HepG2 (cell line): ENCODE measurements around the gene SEPTIN2. TPM values are rescaled to one million over a fixed set of nuclear protein-coding genes. Genes with fewer than 3 reads are reported as not detected.
A peak's percentile ranks its signal among the peaks of the same experiment; 100 is the strongest.

Experiments
- DRAP1 ChIP-seq: IDR thresholded peaks from 2 replicates; pipeline ENCODE4 v1.6.1; 2016; ENCODE audit warnings: missing genetic modification reagents, missing compliant biosample characterization
- FOXC1 ChIP-seq: sonication (generic); formaldehyde crosslinking; IDR thresholded peaks from 2 replicates; pipeline ENCODE4 v1.8.0; 2022; ENCODE audit warnings: mild to moderate bottlenecking, missing genetic modification reagents, borderline replicate concordance
- GPBP1L1 ChIP-seq: sonication (generic); formaldehyde crosslinking; IDR thresholded peaks from 2 replicates; pipeline ENCODE4 v1.5.0; 2020; ENCODE audit warnings: mild to moderate bottlenecking, missing genetic modification reagents
- HOXA5 ChIP-seq: sonication (generic); formaldehyde crosslinking; IDR thresholded peaks from 2 replicates; pipeline ENCODE4 v1.4.0; 2020; ENCODE audit warnings: missing genetic modification reagents
- IRX3 ChIP-seq: sonication (generic); formaldehyde crosslinking; IDR thresholded peaks from 2 replicates; pipeline ENCODE4 v1.8.1; 2023; ENCODE audit warnings: mild to moderate bottlenecking, low read depth, missing genetic modification reagents, borderline replicate concordance
- MED1 ChIP-seq: sonication (generic); formaldehyde crosslinking; IDR thresholded peaks from 2 replicates; pipeline ENCODE4 v1.4.0; 2020; ENCODE audit warnings: missing genetic modification reagents
- MYC ChIP-seq: sonication (generic); formaldehyde crosslinking; IDR thresholded peaks from 2 replicates; pipeline ENCODE4 v1.9.0; 2021; ENCODE audit warnings: missing genetic modification reagents, borderline replicate concordance
- NFYB ChIP-seq: sonication (generic); formaldehyde crosslinking; IDR thresholded peaks from 2 replicates; pipeline ENCODE4 v1.4.0; 2020; ENCODE audit warnings: missing genetic modification reagents
- TCF12 ChIP-seq, 2 experiments: fragments of 450-650 bp in 1 of 2; sonication (generic) in 1 of 2; formaldehyde crosslinking in 1 of 2; IDR thresholded peaks; 2 replicates each; pipeline versions ENCODE4 v1.6.1 to v1.8.0; 2017 to 2022; ENCODE audit warnings: antibody characterized with exemption in 1 of 2, mild to moderate bottlenecking in 1 of 2, missing genetic modification reagents in 1 of 2, moderate library complexity in 1 of 2
- ZBTB34 ChIP-seq: sonication (generic); formaldehyde crosslinking; IDR thresholded peaks from 2 replicates; pipeline ENCODE4 v1.8.0; 2022; ENCODE audit warnings: mild to moderate bottlenecking, missing genetic modification reagents
- ZBTB4 ChIP-seq: sonication (generic); formaldehyde crosslinking; IDR thresholded peaks from 2 replicates; pipeline ENCODE4 v1.4.0; 2020; ENCODE audit warnings: missing genetic modification reagents, mild to moderate bottlenecking, borderline replicate concordance
- ZNF503 ChIP-seq: sonication (generic); formaldehyde crosslinking; IDR thresholded peaks from 2 replicates; pipeline ENCODE4 v1.4.0; 2020; ENCODE audit warnings: missing genetic modification reagents
- ZNF784 ChIP-seq: sonication (generic); formaldehyde crosslinking; IDR thresholded peaks from 2 replicates; pipeline ENCODE4 v1.5.1; 2020; ENCODE audit warnings: missing genetic modification reagents, mild to moderate bottlenecking, borderline replicate concordance
- ZSCAN5A ChIP-seq: sonication (generic); formaldehyde crosslinking; IDR thresholded peaks from 2 replicates; pipeline ENCODE4 v1.8.0; 2022; ENCODE audit warnings: mild to moderate bottlenecking, missing genetic modification reagents, borderline replicate concordance
- polyA plus RNA-seq, 8 experiments: library from polyadenylated mRNA; depleted of rRNA in 3 of 8; stranded (reverse) in 7 of 8; unstranded in 1 of 8; fragments of >200 nt; fragmentation: Illumina TruSeq in 4 of 8; extraction: Trizol in 4 of 8; gene quantifications; 2 replicates each; pipeline versions ENCODE4 v1.2.1 to v1.2.3, GENCODE V29; 2011 to 2016; ENCODE audit warnings: low read depth in 4 of 8, missing spikeins in 1 of 8, mixed read lengths in 1 of 8; ENCODE audit not compliant: insufficient read depth in 1 of 8
- total RNA-seq, 5 experiments: library from RNA; depleted of rRNA; stranded (reverse); fragments of >200 nt; fragmentation: Illumina TruSeq; extraction: Trizol; gene quantifications; 2 replicates each; pipeline ENCODE4 v1.2.3, GENCODE V29; 2016; ENCODE audit warnings: low read depth in 1 of 5

SEPTIN2 gene
- total and polyA plus RNA-seq, 2 of the 13 experiments (the other 11 are each of a cell fraction or from before 2014, with no cell fraction given): 493 to 733 TPM

- TF ChIP-seq ZNF503 (CRISPR knock-in tag): 0 out of 2 replicates have a peak, but pooled peaks have one; percentile 7
- no peak for TF ChIP-seq TCF12 (IDR thresholded peaks at IDR 0.05)
- no peak for TF ChIP-seq TCF12 (CRISPR knock-in tag; IDR thresholded peaks at IDR 0.05)
- peak; percentile 26; the same call in 1 of the 2 replicates for TF ChIP-seq ZBTB34 (CRISPR knock-in tag)
- peak; percentile 45 for TF ChIP-seq HOXA5 (CRISPR knock-in tag)
- no peak for TF ChIP-seq GPBP1L1 (CRISPR knock-in tag)
- peak; percentile 88; the same call in 1 of the 2 replicates for TF ChIP-seq DRAP1 (CRISPR knock-in tag)
- no peak for TF ChIP-seq ZBTB4 (CRISPR knock-in tag)
- TF ChIP-seq ZNF784 (CRISPR knock-in tag): 0 out of 2 replicates have a peak, but pooled peaks have one; percentile 8
- TF ChIP-seq ZSCAN5A (CRISPR knock-in tag): no peak
- TF ChIP-seq NFYB (CRISPR knock-in tag): peak; percentile 47; the same call in 1 of the 2 replicates
- TF ChIP-seq IRX3 (CRISPR knock-in tag): no peak; the same call in 1 of the 2 replicates
- TF ChIP-seq FOXC1 (CRISPR knock-in tag): peak; percentile 24; the same call in 1 of the 2 replicates
- peak; percentile 37; the same call in 1 of the 2 replicates for TF ChIP-seq MED1 (CRISPR knock-in tag)
- 0 out of 2 replicates have a peak, but pooled peaks have one; percentile 28 for TF ChIP-seq MYC
These were observed 43.2 kb upstream of the SEPTIN2 start (continued) for GRCh38 chr2:241272303-241273209.
